ENCODE results near the gene ZPLD1.

Gene ZPLD1

GRCh38 chr3:102484363-102484762 is 49.5 kb downstream of the ZPLD1 start:
- DNase-seq (ENCODE audit: low read depth), result no peak
- no peak for TF ChIP-seq CTCF (IDR thresholded peaks at IDR 0.05; ENCODE audit: control insufficient read depth, extremely low read depth, insufficient read depth)
- H3K4me3 ChIP-seq (ENCODE audit: low read depth, low read length), result no peak overlapping the region

GRCh38 chr3:102485701-102486100 is 50.9 kb downstream of the ZPLD1 start:
- no peak for DNase-seq (ENCODE audit: low read depth)
- no peak overlapping the region for H3K4me3 ChIP-seq (ENCODE audit: low read depth, low read length)
- TF ChIP-seq CTCF (IDR thresholded peaks at IDR 0.05; ENCODE audit: control insufficient read depth, extremely low read depth, insufficient read depth), result no peak

- no peak for DNase-seq (ENCODE audit: low read depth)
Measured at GRCh38 chr3:102488331-102488730, 53.5 kb downstream of the ZPLD1 start.

DNA sequence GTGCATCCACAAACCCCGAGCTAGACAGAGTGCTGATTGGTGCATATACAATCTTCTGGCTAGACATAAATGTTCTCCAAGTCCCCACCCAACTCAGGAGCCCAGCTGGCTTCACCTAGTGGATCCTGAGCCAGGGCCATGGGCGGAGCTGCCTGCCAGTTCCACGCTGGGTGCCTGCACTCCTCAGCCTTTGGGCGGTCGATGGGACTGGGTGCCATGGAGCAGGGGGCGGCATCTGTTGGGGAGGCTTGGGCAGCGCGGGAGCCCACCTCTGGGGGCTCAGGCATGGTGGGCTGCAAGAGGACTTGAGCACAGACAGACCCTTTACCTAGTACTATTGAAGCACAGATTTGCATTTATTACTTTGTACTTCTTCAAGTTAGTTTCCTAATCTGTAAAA is 57.5 kb downstream of the ZPLD1 start:
- DNase-seq (ENCODE audit: low read depth), result no peak
- no peak overlapping the region for H3K4me3 ChIP-seq (ENCODE audit: low read depth, low read length)
- TF ChIP-seq CTCF (IDR thresholded peaks at IDR 0.05; ENCODE audit: control insufficient read depth, extremely low read depth, insufficient read depth), result no peak

More at GRCh38 chr3:102488331-102488730, 53.5 kb downstream of the ZPLD1 start:
- no peak overlapping the region for H3K4me3 ChIP-seq (ENCODE audit: low read depth, low read length)
- no peak for TF ChIP-seq CTCF (IDR thresholded peaks at IDR 0.05; ENCODE audit: control insufficient read depth, extremely low read depth, insufficient read depth)

GRCh38 chr3:102497571-102497970 is 62.8 kb downstream of the ZPLD1 start:
- H3K4me3 ChIP-seq (ENCODE audit: low read depth, low read length), result no peak overlapping the region
- TF ChIP-seq CTCF (IDR thresholded peaks at IDR 0.05; ENCODE audit: control insufficient read depth, extremely low read depth, insufficient read depth), result no peak

GRCh38 chr3:102505542-102505941 is 70.7 kb downstream of the ZPLD1 start:
- no peak overlapping the region for H3K4me3 ChIP-seq (ENCODE audit: low read depth, low read length)
- DNase-seq (ENCODE audit: low read depth), result no peak
- no peak for TF ChIP-seq CTCF (IDR thresholded peaks at IDR 0.05; ENCODE audit: control insufficient read depth, extremely low read depth, insufficient read depth)

More at GRCh38 chr3:102497571-102497970, 62.8 kb downstream of the ZPLD1 start:
- no peak for DNase-seq (ENCODE audit: low read depth)

DNA sequence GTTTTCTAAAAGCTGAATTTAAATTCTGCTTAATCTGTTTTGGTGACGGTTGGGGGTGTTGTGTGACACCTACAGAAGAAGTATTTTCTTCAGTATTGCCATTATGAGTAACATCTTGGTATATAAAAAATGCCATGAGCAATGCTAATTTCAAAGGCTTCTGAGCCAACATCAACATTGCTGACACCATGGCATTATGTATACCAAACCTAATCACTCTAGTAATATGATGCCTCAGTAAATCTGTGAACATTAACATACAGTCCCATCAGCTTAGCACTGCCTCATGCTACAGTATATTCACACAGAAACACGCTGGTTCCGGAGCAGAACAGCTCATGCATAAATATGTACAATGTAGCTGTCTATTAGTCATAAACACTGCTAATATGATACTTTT is 75.8 kb downstream of the ZPLD1 start:
- no peak for DNase-seq (ENCODE audit: low read depth)
- TF ChIP-seq CTCF (IDR thresholded peaks at IDR 0.05; ENCODE audit: control insufficient read depth, extremely low read depth, insufficient read depth), result no peak
- H3K4me3 ChIP-seq (ENCODE audit: low read depth, low read length), result no peak overlapping the region
